ENCODE measurements around the gene CUTC. TPM values are rescaled to one million over a fixed set of nuclear protein-coding genes. Genes with fewer than 3 reads are reported as not detected.
A peak's percentile ranks its signal among the peaks of the same experiment; 100 is the strongest.

The CUTC gene
- total RNA-seq, 1 experiment from 2014 or later = 21.6 TPM

GRCh38 chr10:99682752-99683151 lies 49.3 kb upstream of the CUTC start:
- Histone ChIP-seq H3K9me3 (ENCODE audit: control insufficient read depth, low read depth, low read length) (no peaks in the 10 kb centered on the region), H4K5ac (ENCODE audit: insufficient read length, low read depth, low read length) (no peak overlapping the region), H2AFZ (ENCODE audit: low read length) (no peak overlapping the region), H3K23me2 (ENCODE audit: insufficient read length, low read depth, low read length, poor library complexity, severe bottlenecking) (no peaks in the 10 kb centered on the region), H3T11ph (ENCODE audit: low read length) (no peak overlapping the region), H3K27me3 (ENCODE audit: insufficient read depth, low read length) (no peaks in the 10 kb centered on the region), H2AK5ac (ENCODE audit: insufficient read length, low read length) (no peak overlapping the region), H2BK120ac (ENCODE audit: low read depth, low read length, poor library complexity, severe bottlenecking) (no peak overlapping the region), H4K91ac (ENCODE audit: insufficient read length, low read depth, low read length) (no peak overlapping the region), H3K27ac (ENCODE audit: insufficient read length, low read depth, low read length) (no peak overlapping the region), H3K4ac (ENCODE audit: low read depth, low read length) (no peak overlapping the region), H2BK15ac (ENCODE audit: low read depth, low read length) (no peak overlapping the region), H3K4me2 (ENCODE audit: insufficient read depth, insufficient read length, low read length) (no peak overlapping the region), H3K4me1 (ENCODE audit: insufficient read depth, low read length) (no peaks in the 10 kb centered on the region), H3K14ac (ENCODE audit: insufficient read depth, low read length) (no peak overlapping the region), H2BK5ac (ENCODE audit: insufficient read length, low read length) (no peak overlapping the region), H3K79me1 (ENCODE audit: insufficient read depth, low read depth, low read length, poor library complexity, severe bottlenecking) (no peaks in the 10 kb centered on the region), H2BK12ac (ENCODE audit: insufficient read length, low read depth, low read length) (no peak overlapping the region), H3K23ac (ENCODE audit: insufficient read length, low read depth, low read length) (no peak overlapping the region), H3K56ac (ENCODE audit: insufficient read length, low read depth, low read length) (no peak overlapping the region), H4K8ac (replicated peaks; ENCODE audit: insufficient read length, low read depth, low read length) (no peak overlapping the region), H2BK20ac (ENCODE audit: low read depth, low read length, poor library complexity, severe bottlenecking) (no peak overlapping the region), H3K79me2 (ENCODE audit: insufficient read depth, low read length) (no peaks in the 10 kb centered on the region), H4K20me1 (ENCODE audit: control insufficient read depth, insufficient read depth, insufficient read length) (no peaks in the 10 kb centered on the region), H3K18ac (ENCODE audit: insufficient read length, low read depth, low read length) (no peak overlapping the region), H3K9ac (ENCODE audit: extremely low read depth, insufficient read length, low read length) (no peak overlapping the region)
- WGBS (ENCODE audit: extremely low coverage, insufficient read length, low lambda C conversion rate) = no CpG with 5 or more reads among the region's 1 CpG
- Mint-ChIP-seq H3K27me3 (ENCODE audit: low read depth) (no peaks in the 10 kb centered on the region), H3K4me1 (no peaks in the 10 kb centered on the region), H3K27ac (no peak overlapping the region), H3K36me3 (ENCODE audit: insufficient read depth in 1 of 3, low read depth in 3 of 3) (peaks cover 0 to 14% (median 6%) of the 10 kb centered on the region in 3 experiments; a peak in 3 of 7 replicates), H3K9me3 (no peaks in the 10 kb centered on the region), H3K4me3 (no peak overlapping the region)
- peak; percentile 41 for TF ChIP-seq CTCF (conservative IDR thresholded peaks at IDR 0.05)
- DNase-seq = no peak

All from H9 (cell line).